OCI-LY1 (cell line): Measurements from ENCODE around the gene SECISBP2L.

ENCODE experiments used
- EZH2 ChIP-seq: fragments of 200-600 bp; sonication (generic), shearing (Covaris generic); IDR thresholded peaks from 2 replicates; pipeline ENCODE4 v1.8.0; 2017; ENCODE audit warnings: borderline replicate concordance, mixed run types, mild to moderate bottlenecking, antibody characterized with exemption, low read length, moderate library complexity, mixed read lengths
- TF ChIP-seq, protein P1 (sequence below): fragments of 200-600 bp; sonication (generic), shearing (Covaris generic); IDR thresholded peaks from 2 replicates; pipeline ENCODE4 v1.5.1; 2017; ENCODE audit warnings: mild to moderate bottlenecking, antibody characterized with exemption, low read length, moderate library complexity, mixed read lengths

DNA sequence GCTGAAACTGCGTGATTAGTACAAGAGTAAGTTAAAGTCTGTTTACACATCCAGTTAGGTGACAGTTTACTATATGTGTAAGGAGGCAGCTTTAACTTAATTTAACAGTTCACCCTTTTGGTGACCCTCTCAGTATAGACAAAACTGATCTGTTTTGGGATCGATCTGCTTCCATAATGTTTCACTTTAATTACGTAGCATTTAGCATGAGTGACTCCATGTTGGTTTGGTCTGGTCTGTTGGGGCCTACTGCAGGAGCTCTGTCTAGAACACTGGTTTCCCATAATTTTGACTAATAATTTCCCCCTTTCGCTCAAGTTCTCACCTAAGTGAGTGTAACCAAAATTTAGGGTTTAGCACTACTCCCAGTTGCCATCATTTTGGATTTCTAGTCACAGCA is 6.4 kb upstream of the SECISBP2L start:
- TF ChIP-seq, protein P1, sequence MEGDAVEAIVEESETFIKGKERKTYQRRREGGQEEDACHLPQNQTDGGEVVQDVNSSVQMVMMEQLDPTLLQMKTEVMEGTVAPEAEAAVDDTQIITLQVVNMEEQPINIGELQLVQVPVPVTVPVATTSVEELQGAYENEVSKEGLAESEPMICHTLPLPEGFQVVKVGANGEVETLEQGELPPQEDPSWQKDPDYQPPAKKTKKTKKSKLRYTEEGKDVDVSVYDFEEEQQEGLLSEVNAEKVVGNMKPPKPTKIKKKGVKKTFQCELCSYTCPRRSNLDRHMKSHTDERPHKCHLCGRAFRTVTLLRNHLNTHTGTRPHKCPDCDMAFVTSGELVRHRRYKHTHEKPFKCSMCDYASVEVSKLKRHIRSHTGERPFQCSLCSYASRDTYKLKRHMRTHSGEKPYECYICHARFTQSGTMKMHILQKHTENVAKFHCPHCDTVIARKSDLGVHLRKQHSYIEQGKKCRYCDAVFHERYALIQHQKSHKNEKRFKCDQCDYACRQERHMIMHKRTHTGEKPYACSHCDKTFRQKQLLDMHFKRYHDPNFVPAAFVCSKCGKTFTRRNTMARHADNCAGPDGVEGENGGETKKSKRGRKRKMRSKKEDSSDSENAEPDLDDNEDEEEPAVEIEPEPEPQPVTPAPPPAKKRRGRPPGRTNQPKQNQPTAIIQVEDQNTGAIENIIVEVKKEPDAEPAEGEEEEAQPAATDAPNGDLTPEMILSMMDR, result no peak
- no peak for TF ChIP-seq EZH2
